HG03280 (cell line): Measurements from ENCODE around the gene LTO1.

Experiments
- ATAC-seq: cut with Tn5 transposase; IDR thresholded peaks from one replicate; pipeline ENCODE4 v1.9.1; 2021; ENCODE audit warnings: mild to moderate bottlenecking, moderate library complexity; ENCODE audit not compliant: unreplicated experiment

LTO1 gene

GRCh38 chr11:69682221-69682620, 7.1 kb upstream of the LTO1 start:
- ATAC-seq = no peak

DNA sequence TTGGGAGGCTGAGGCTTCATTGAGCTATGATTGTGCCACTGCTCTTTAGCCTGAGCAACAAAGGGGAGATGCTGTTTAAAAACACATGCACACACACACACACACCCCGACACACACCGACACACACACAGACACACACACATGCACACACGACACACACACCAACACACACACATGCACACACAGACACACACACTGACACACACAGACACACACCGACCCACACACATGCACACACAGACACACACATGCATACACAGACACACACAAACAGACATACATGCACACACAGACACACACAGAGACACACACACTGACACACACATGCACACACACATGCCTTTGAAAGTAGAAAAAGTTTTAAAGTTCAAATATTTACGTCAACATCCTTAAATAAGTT, 5.5 kb upstream of the LTO1 start:
- ATAC-seq = no peak

DNA sequence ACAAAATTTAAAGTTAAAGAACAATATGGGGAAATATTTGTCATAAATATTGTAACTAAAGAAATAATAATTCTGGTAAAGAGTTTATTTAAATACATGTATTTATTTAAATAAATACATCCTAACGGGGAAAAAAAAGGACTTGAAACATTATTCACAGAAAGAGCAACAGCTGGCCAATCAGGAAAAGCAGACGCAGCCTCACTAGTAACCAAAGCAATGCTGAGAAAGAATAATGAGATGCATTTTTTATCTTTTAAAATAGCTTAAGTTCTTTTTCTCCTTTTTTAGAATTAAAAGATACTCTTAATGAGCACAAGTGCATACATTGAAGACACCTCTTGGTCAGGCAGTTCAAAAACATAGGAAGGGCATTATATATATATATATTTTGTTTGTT, 2.6 kb upstream of the LTO1 start:
- no peak for ATAC-seq

DNA sequence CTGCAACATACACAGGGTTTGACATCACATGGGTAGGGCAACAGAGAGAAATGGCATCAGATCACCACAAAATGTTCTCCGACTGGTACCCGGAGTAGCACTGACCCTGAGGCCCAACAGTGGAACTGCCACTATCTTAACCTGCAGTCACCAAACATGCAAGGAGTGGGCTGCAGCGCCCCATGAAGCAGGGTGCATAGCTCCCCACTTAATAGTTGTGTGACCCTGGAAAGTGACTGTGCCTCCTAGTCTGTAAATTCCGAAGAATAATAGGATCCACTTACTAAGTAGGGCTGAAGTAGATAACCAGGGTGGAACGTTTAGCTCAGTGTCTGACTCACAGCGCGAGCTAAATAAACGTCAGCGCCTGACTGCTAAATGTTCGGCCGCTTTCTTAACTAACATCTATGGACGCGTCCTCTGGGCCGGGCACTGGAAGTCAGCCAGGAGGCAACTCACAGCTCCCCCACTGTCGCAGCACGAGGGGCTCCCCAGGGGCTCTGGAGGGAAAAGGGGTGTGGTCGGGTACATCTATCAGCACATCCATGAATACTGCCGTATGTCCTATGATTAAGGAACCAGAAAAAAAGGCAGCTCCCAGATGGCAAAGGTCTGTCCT, 777 bp downstream of the LTO1 start:
- peak; percentile 2 for ATAC-seq

DNA sequence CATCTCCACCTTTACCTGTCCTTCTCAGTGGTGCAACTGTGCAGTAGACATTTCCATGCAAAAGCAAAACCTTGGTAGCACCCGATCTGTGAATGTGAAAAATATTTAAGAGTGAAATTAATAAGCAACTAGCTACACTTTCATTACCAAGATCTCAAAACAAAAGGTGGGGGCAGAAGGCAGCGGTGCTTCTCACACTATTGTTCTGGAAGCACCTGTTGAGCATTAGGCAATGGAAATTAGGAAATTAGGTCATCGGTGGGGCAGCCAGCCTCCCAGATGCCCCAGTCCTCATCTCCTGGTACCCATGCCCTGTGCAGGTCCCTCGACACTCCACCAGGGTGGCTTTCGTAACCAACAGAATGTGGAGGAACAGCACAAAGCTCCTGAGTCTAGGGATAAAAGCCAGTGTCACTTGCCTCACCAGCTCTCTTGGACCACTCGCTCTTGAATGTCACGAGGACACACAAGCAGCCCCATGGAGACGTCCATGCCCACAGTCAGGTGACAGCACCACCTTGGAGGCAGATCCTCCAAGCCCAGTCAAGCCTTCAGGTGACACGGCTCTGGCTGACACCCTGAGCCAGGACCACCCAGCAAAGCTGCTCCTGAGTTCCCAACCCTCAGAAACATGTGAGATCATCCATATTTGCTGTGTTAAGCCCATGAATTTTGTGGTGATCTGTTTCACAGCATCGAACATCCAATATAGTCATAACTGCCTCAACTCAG, 3.3 kb downstream of the LTO1 start:
- ATAC-seq = no peak

GRCh38 chr11:69670158-69670845, 4.9 kb downstream of the LTO1 start:
- no peak for ATAC-seq

- no peak for ATAC-seq
These were observed 5.7 kb downstream of the LTO1 start for GRCh38 chr11:69669486-69669885.

- ATAC-seq = no peak
These were observed 7.2 kb downstream of the LTO1 start for GRCh38 chr11:69667619-69668604.

GRCh38 chr11:69666752-69667536, 8.2 kb downstream of the LTO1 start:
- ATAC-seq = no peak

DNA sequence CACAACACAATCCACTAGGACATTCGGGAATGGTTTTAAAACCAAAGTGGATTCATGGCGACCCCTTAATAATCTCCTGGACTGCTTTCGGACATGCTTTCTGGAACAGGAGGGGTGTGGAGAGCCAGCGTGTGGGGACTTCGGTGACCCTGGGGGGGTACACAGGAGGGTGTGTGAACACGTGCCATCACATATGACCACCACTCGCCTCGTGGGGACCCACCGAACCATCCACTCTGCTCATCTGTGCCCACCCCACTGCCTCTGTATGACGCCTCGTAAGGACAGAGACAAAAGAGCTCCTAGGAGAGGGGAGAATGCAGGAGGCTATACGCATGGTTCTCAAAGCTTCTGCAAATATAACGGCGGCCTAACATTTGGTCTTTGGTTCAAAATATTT, 8.9 kb downstream of the LTO1 start:
- no peak for ATAC-seq

DNA sequence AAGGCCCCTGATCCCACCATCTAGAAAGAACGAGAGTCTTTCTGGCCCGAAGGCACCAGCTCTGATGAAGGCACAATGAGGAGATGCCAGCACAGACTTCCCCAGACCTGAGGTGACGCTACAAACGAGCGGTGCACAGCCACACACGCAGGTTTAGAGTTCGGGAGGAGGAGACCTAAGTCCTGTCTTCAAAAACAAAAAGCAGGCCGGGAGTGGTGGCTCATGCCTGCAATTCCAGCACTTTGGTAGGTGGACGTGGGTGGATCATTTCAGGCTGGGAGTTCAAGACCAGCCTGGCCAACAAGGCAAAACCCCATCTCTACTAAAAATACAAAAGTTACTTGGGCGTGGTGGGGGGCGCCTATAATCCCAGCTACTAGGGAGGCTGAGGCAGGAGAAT, 9.5 kb downstream of the LTO1 start:
- no peak for ATAC-seq

- no peak for ATAC-seq
These were observed 10.3 kb downstream of the LTO1 start for GRCh38 chr11:69664901-69665300.

- ATAC-seq = no peak
These were observed 10.9 kb downstream of the LTO1 start for GRCh38 chr11:69664103-69664775.

- ATAC-seq = no peak
These were observed 11.8 kb downstream of the LTO1 start for GRCh38 chr11:69663326-69663725.

DNA sequence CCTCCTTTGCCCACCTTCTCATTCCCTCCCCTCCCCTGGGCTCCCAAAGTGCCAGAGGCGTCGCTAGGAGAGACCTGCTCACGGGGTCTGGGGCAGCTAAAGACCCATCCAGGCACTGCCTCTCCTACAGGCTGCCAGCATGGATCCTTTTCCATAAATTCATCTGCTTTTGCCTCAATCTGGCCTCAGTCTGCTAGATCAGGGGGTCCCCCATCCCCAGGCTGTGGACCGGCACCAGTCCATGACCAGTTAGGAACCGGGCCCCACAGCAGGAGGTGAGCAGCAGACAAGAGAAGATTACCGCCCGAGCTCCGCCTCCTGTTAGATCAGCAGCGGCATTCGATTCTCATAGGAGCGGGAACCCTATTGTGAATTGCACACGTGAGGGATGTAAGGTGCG, 12.3 kb downstream of the LTO1 start:
- no peak for ATAC-seq

GRCh38 chr11:69662021-69662698, 13.0 kb downstream of the LTO1 start:
- ATAC-seq = no peak

GRCh38 chr11:69661413-69661715, 13.8 kb downstream of the LTO1 start:
- ATAC-seq = no peak

GRCh38 chr11:69660001-69660500, 15.1 kb downstream of the LTO1 start:
- no peak for ATAC-seq

GRCh38 chr11:69659591-69659990, 15.6 kb downstream of the LTO1 start:
- no peak for ATAC-seq
